K562 (cell line): ENCODE results near the gene ERAP2. TPM values are rescaled to one million over a fixed set of nuclear protein-coding genes. Genes with fewer than 3 reads are reported as not detected.

Experiments used
- ASH1L ChIP-seq: fragments of 450-650 bp; IDR thresholded peaks from 2 replicates; pipeline ENCODE4 v1.6.1; 2018; ENCODE audit warnings: borderline replicate concordance, mild to moderate bottlenecking, low read depth; ENCODE audit not compliant: partially characterized antibody
- CHAMP1 ChIP-seq: fragments of 450-650 bp; IDR thresholded peaks from 2 replicates; pipeline ENCODE4 v1.6.1; 2016; ENCODE audit warnings: mild to moderate bottlenecking
- CREBBP ChIP-seq: IDR thresholded peaks from one replicate; pipeline ENCODE4 v1.6.1; 2012; ENCODE audit warnings: low read depth, mild to moderate bottlenecking, control low read depth, inconsistent platforms, low read length
- CTBP1 ChIP-seq: fragments of 450-650 bp; IDR thresholded peaks from 2 replicates; pipeline ENCODE4 v1.6.1; 2016; ENCODE audit warnings: borderline replicate concordance
- EHMT2 ChIP-seq: fragments of 450-650 bp; IDR thresholded peaks from 2 replicates; pipeline ENCODE4 v1.6.1; 2018; ENCODE audit warnings: antibody characterized with exemption
- ELF2 ChIP-seq: fragments of 250-450 bp; sonication (Bioruptor Pico); IDR thresholded peaks from 2 replicates; pipeline ENCODE4 v1.5.0; 2021; ENCODE audit warnings: mild to moderate bottlenecking
- ELK1 ChIP-seq: sonication (generic); formaldehyde crosslinking; IDR thresholded peaks from 2 replicates; pipeline ENCODE4 v1.8.1; 2022; ENCODE audit warnings: missing genetic modification reagents
- ETS1 ChIP-seq: conservative IDR thresholded peaks from 2 replicates; pipeline ENCODE4 v1.6.1; 2011; ENCODE audit warnings: low read depth, mild to moderate bottlenecking, low read length; ENCODE audit not compliant: control insufficient read depth
- HDAC2 ChIP-seq: fragments of 450-650 bp; IDR thresholded peaks from 2 replicates; pipeline ENCODE4 v1.6.1; 2016; ENCODE audit warnings: mild to moderate bottlenecking
- HNRNPH1 ChIP-seq: fragments of 200-400 bp; formaldehyde crosslinking; optimal IDR thresholded peaks from 2 replicates; pipeline ENCODE3; 2017; ENCODE audit warnings: low read depth, mild to moderate bottlenecking, low read length, moderate library complexity
- MIER1 ChIP-seq: fragments of 450-650 bp; IDR thresholded peaks from 2 replicates; pipeline ENCODE4 v1.6.1; 2016; ENCODE audit warnings: antibody characterized with exemption, mild to moderate bottlenecking, low read depth
- PHF20 ChIP-seq: fragments of 450-650 bp; IDR thresholded peaks from 2 replicates; pipeline ENCODE4 v1.6.1; 2018; ENCODE audit not compliant: partially characterized antibody
- RNF219 ChIP-seq: fragments of 250-450 bp; sonication (Bioruptor Pico); IDR thresholded peaks from 2 replicates; pipeline ENCODE4 v1.5.0; 2022; ENCODE audit warnings: mild to moderate bottlenecking
- SUPT5H ChIP-seq: fragments of 450-650 bp; IDR thresholded peaks from 2 replicates; pipeline ENCODE4 v1.6.1; 2016
- TCF3 ChIP-seq: sonication (generic); formaldehyde crosslinking; IDR thresholded peaks from 2 replicates; pipeline ENCODE4 v1.4.0; 2020; ENCODE audit warnings: mild to moderate bottlenecking, missing genetic modification reagents
- TEAD4 ChIP-seq, 2 experiments: sonication (generic) in 1 of 2; formaldehyde crosslinking in 1 of 2; IDR thresholded peaks; 2 replicates each; pipeline versions ENCODE4 v1.6.1 to v1.8.0; 2012 to 2022; ENCODE audit warnings: borderline replicate concordance in 1 of 2, inconsistent platforms in 1 of 2, low read length in 1 of 2, mild to moderate bottlenecking in 1 of 2, missing genetic modification reagents in 1 of 2
- ZBED1 ChIP-seq: IDR thresholded peaks from 2 replicates; pipeline ENCODE4 v1.6.1; 2014
- ZBTB9 ChIP-seq: fragments of 450-650 bp; formaldehyde crosslinking; IDR thresholded peaks from 2 replicates; pipeline ENCODE4 v1.4.0; 2020; ENCODE audit warnings: mild to moderate bottlenecking, moderate library complexity
- ZC3H11A ChIP-seq: IDR thresholded peaks from 2 replicates; pipeline ENCODE4 v1.6.1; 2012; ENCODE audit warnings: low read depth, low read length, improper control_type of control experiment
- ZNF24 ChIP-seq: fragments of 450-650 bp; IDR thresholded peaks from 2 replicates; pipeline ENCODE4 v1.6.1; 2016
- ZNF263 ChIP-seq: sonication (generic); formaldehyde crosslinking; IDR thresholded peaks from 2 replicates; pipeline ENCODE4 v1.8.0; 2022; ENCODE audit warnings: mild to moderate bottlenecking, missing genetic modification reagents, borderline replicate concordance
- polyA plus RNA-seq, 8 experiments: library from polyadenylated mRNA; depleted of rRNA in 4 of 8; stranded (reverse) in 5 of 8; unstranded in 3 of 8; fragments of >200 nt; fragmentation: Nextera tagmentation in 2 of 8; fragmentation: Illumina TruSeq in 1 of 8; extraction: Ambion mirVana in 2 of 8; extraction: Trizol in 1 of 8; gene quantifications; 2 replicates each; pipeline versions ENCODE4 v1.2.1 to v1.2.3, GENCODE V29; 2011 to 2014; ENCODE audit warnings: inconsistent platforms in 1 of 8, missing spikeins in 1 of 8
- total RNA-seq, 7 experiments: library from RNA; depleted of rRNA in 6 of 7; stranded (reverse); fragments of >200 nt in 6 of 7; fragmentation: Illumina TruSeq in 2 of 7; extraction: Trizol in 2 of 7; gene quantifications; 2 replicates each; pipeline versions ENCODE4 v1.2.1 to v1.2.3, GENCODE V29; 2011 to 2021; ENCODE audit warnings: low replicate concordance in 1 of 7

Gene ERAP2
- total and polyA plus RNA-seq, 9 of the 15 experiments (the other 6 are each of a cell fraction or from before 2014, with no cell fraction given): 0.93 to 4.0 (median 2.1) TPM

GRCh38 chr5:96885518-96886338, 9.4 kb downstream of the ERAP2 start (continued):
- TF ChIP-seq PHF20: no peak
- no peak for TF ChIP-seq ZC3H11A
- no peak for TF ChIP-seq ELF2
- TF ChIP-seq RNF219 (CRISPR knock-in tag): no peak
- no peak for TF ChIP-seq MIER1
- no peak for TF ChIP-seq ZBED1
- TF ChIP-seq ETS1: no peak
- no peak for TF ChIP-seq TCF3 (CRISPR knock-in tag)
- TF ChIP-seq SUPT5H: no peak
- no peak for TF ChIP-seq CHAMP1
- TF ChIP-seq EHMT2: no peak
- no peak for TF ChIP-seq ZNF263 (CRISPR knock-in tag)
- TF ChIP-seq ZBTB9: no peak
- TF ChIP-seq ZNF24: no peak
- TF ChIP-seq HNRNPH1: no peak
- TF ChIP-seq TEAD4 (IDR thresholded peaks at IDR 0.05; ENCODE audit: low read length): peak; percentile 9; the same call in 1 of the 2 replicates
- no peak for TF ChIP-seq TEAD4 (CRISPR knock-in tag; IDR thresholded peaks at IDR 0.05; ENCODE audit: borderline replicate concordance)
- TF ChIP-seq ELK1 (CRISPR knock-in tag): no peak
- peak; percentile 70; the same call in 1 of the 2 replicates for TF ChIP-seq CTBP1
- no peak for TF ChIP-seq ASH1L
- no peak for TF ChIP-seq CREBBP
- 0 out of 2 replicates have a peak, but pooled peaks have one; percentile 19 for TF ChIP-seq HDAC2
